Measurements from ENCODE around the gene DEDD. TPM values are rescaled to one million over a fixed set of nuclear protein-coding genes. Genes with fewer than 3 reads are reported as not detected.

Gene DEDD
- total RNA-seq, 1 experiment from 2014 or later, result 48.1 TPM

DNA sequence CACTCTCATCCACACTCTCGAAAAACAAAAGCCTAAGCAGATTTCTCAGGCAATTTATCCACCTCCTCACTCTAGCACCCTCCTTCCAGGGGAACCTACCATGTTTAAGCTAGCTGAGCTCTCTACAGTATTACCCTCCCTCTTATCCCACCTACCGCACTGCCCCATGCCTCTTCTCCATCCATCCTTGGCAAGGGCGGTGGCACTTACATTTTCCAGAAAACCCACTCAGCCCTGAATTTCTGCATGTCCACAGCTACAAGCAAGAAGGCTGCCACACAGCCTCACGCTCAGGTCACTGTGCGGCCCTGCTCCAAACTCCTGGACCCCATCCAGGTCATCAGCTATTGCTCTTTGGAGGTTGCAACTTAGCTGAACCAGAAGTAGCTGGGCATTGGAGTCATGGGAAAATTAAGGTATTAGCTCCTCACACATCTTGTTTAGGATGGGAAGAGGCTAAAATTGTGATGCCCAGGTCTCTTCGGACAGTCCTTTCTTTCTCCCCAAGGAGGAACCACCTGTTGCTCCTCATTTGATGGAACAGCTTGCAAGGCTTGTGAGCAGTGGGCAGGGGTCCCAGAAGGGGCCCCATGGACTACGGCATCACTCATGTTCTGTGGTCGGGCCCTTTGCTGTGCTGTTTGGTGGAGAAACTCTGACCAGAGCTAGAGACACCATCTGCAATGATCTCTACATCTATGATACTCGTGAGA, 33.2 kb downstream of the DEDD start:
- in situ Hi-C loops (cut with HindIII; ENCODE audit: low sequenced_read_pairs), result no loop called here
- DNase-seq (ENCODE audit: low spot score), result peak; percentile 33

- in situ Hi-C loops (cut with HindIII; ENCODE audit: low sequenced_read_pairs), result no loop called here
Observed at GRCh38 chr1:161098210-161099068, 34.0 kb downstream of the DEDD start, which contains the start of gene KLHDC9. Gene KLHDC9 (plus strand): TSS chr1:161098361. CDS start chr1:161098536, 175 bp downstream.

DNA sequence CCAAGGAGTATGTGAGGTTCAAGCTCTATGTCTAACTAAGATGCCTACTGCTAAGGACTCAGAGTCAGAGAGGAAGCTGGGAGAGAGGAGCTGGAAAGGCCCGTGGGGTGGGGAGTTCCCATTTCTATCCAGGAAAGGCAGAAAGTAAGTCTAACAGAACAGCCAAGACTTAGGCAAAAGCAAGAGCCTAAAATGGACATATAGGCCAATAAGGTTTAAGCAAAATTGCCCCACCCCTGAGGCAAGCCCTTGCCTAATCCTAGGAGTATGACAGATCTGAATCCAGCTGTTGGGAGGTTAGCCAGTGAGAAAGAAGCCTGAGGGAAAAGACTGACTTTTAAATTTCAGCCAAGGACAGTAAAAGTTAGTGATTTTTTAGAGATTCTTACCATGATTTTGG, 35.9 kb downstream of the DEDD start:
- in situ Hi-C loops (cut with HindIII; ENCODE audit: low sequenced_read_pairs), result no loop called here

More at GRCh38 chr1:161098210-161099068, 34.0 kb downstream of the DEDD start, which contains the start of gene KLHDC9:
- peak; percentile 88 for DNase-seq (ENCODE audit: low spot score)

GRCh38 chr1:161096015-161096414, 36.5 kb downstream of the DEDD start:
- in situ Hi-C loops (cut with HindIII; ENCODE audit: low sequenced_read_pairs), result no loop called here

More for the DNA sequence above, 35.9 kb downstream of the DEDD start:
- DNase-seq (ENCODE audit: low spot score), result no peak

GRCh38 chr1:161095230-161095629, 37.2 kb downstream of the DEDD start:
- in situ Hi-C loops (cut with HindIII; ENCODE audit: low sequenced_read_pairs), result no loop called here
- DNase-seq (ENCODE audit: low spot score), result no peak

More at GRCh38 chr1:161096015-161096414, 36.5 kb downstream of the DEDD start:
- no peak for DNase-seq (ENCODE audit: low spot score)

DNA sequence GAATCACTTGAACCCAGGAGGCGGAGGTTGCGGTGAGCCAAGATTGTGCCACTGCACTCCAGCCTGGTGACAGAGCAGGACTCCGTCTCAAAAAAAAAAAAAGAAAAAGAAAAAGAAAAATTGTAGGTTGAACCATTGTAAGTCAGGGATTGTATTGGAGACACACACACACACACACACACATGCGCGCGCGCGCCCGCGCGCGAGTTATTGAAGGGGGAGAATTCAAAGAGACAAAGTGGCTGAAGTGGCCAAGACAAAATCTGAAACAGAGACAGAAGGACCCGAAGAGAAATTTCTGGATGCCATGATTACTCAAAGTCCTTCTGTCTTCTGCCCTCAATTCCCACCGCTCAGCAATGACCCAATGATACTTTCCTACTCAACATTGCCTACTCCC, 38.0 kb downstream of the DEDD start:
- in situ Hi-C loops (cut with HindIII; ENCODE audit: low sequenced_read_pairs), result no loop called here

DNA sequence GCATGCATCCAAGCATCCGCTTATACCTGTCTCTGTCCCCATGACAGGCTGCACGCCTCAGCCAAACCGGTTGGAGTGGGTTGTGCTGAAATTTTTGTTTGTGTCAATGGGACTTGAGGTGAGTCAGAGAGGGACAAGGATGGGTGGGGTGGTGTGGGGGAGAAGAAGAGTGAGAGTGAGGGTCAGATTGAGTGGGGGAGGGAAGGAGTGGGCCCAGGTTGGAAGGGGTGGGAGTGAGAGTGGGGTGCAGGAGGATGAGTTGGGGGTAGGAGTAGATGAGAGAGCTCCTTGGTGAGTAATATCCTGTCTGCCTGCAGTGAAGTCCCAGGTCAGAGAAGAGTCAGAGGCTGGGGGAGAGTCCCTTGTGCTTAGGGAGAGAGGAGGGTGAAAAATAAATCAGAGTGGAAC, 39.8 kb downstream of the DEDD start:
- in situ Hi-C loops (cut with HindIII; ENCODE audit: low sequenced_read_pairs), result no loop called here

More for the DNA sequence above, 38.0 kb downstream of the DEDD start:
- no peak for DNase-seq (ENCODE audit: low spot score)

GRCh38 chr1:161091796-161092507, 40.5 kb downstream of the DEDD start:
- DNase-seq (ENCODE audit: low spot score), result no peak
- in situ Hi-C loops (cut with HindIII; ENCODE audit: low sequenced_read_pairs), result no loop called here

More for the DNA sequence above, 39.8 kb downstream of the DEDD start:
- DNase-seq (ENCODE audit: low spot score), result no peak

DNA sequence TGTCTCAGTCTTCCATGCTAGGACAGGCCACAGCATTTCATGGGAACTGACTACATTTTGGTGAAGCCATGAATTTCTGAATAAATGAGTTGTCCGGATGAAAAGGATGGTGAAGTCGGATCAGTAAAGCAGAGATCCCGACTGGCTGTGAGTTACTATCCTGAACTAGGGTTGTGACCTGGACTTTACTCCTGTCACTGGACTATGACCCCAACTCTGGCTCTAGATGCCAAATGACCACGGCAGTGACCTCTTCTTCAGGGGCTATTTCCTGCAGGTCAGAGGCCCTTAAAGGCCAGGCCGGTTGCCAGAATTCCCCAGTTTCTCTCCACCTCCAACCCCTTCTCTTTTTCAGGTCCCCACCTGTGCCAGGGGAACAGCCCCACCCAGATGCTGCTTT, 41.4 kb downstream of the DEDD start:
- in situ Hi-C loops (cut with HindIII; ENCODE audit: low sequenced_read_pairs), result no loop called here
- no peak for DNase-seq (ENCODE audit: low spot score)

DNA sequence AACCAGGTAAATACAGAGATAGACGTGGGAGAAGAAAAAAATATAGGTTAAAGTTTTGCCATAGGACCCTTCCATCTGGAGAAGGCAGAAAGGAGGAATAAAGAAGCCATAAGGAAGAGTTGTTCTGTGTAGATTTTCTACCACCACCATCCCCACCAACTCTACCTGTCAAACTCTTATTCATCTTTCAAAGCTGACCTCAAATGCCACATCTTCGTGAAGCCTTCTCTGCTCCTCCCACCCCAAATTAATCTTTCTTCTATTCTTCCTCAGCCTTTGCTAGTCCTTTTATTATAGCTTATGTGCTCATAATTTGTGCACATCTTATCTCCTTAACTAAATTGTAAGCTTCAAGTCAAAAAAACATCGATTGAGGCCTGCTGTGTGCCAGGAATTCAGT, 41.9 kb downstream of the DEDD start:
- in situ Hi-C loops (cut with HindIII; ENCODE audit: low sequenced_read_pairs), result no loop called here
- no peak for DNase-seq (ENCODE audit: low spot score)

DNA sequence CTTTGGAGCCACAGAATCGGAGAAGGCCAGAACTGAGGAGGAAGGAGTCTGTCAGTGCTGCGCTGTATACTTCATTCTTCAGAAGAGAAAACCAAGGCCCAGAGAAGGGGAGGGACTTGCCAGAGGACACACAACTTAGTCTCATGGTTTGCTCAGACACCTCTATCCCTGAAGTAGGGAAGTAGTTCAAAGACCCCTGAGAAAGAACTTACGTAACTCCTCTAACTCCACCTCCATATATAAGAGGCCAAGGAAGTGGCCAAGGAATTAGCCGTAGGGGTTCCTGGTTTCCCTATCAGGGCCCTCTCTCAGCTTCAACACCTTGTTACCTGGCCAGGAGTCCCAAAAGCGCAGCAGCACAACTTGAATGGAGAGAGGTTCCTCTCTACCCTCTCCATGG, 42.5 kb downstream of the DEDD start:
- in situ Hi-C loops (cut with HindIII; ENCODE audit: low sequenced_read_pairs), result no loop called here

GRCh38 chr1:161089251-161089924, 43.1 kb downstream of the DEDD start, which contains the start of gene NECTIN4:
Gene NECTIN4 (minus strand): TSS chr1:161089558. CDS start chr1:161089296, 262 bp downstream.
- DNase-seq (ENCODE audit: low spot score), result no peak
- in situ Hi-C loops (cut with HindIII; ENCODE audit: low sequenced_read_pairs), result no loop called here

More for the DNA sequence above, 42.5 kb downstream of the DEDD start:
- DNase-seq (ENCODE audit: low spot score), result no peak

GRCh38 chr1:161088587-161089110, 43.8 kb downstream of the DEDD start:
- DNase-seq (ENCODE audit: low spot score), result no peak
- in situ Hi-C loops (cut with HindIII; ENCODE audit: low sequenced_read_pairs), result no loop called here

DNA sequence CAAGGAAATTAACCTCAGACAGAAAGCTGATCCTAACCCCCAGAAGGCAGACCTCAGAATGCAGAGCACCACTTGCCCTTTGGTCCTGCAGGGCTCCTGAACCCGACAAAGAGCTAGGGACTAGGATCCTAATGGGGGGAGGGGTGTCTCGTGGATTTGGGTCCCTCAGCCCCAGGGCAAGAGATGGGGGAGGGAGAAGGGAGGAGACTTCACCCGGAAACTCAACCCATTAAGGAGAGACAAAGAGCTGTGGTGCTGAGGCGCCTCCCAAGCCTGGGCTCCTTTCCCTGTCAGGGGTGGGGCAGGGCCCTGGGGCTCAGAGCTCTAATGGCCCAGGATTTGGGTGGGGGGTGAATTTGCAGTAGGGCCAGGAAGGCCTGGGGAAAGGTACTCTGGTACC, 46.0 kb downstream of the DEDD start:
- DNase-seq (ENCODE audit: low spot score), result no peak
- in situ Hi-C loops (cut with HindIII; ENCODE audit: low sequenced_read_pairs), result no loop called here

DNA sequence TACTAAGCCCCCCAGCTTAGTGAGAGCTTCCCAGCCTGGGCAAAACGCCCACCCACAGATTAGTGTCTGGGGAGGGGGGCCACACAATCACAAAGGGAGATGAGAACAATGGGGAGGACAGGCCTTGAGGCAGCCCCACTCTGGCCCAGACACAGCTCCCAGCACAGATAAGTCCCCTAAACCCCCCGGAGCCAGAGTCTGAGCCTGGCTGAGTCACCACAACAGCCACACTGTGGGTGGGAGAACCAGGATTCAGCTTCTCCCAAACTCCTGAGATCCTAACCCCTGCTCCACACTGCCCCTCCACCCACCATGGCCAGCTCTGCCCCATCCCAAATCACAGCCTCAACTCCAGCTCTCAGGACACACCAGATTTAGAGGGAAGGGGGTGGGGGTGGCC, 47.3 kb downstream of the DEDD start:
- in situ Hi-C loops (cut with HindIII; ENCODE audit: low sequenced_read_pairs), result no loop called here
- DNase-seq (ENCODE audit: low spot score), result no peak

DNA sequence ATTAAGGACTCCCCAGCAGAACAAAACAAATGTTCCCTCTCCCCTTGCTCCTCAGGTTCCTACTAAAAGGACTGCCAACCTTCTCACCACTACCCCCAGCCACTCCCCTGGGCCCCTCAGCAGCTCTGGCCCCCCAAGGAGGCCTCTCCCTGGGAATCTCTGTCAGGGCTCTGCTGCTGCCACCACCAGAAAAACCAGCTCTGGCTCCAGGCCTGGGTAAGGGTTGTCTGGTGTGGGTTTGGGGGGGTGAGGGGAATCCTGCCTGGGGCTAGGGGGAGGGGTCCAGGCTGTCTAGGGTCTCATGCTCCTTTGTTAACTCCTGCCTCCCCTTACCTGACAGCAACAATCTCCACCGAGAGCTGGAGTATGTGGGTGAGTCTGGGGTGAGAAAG, 47.9 kb downstream of the DEDD start:
- in situ Hi-C loops (cut with HindIII; ENCODE audit: low sequenced_read_pairs), result no loop called here
- DNase-seq (ENCODE audit: low spot score), result no peak

GRCh38 chr1:161083748-161084596, 48.5 kb downstream of the DEDD start:
- no peak for DNase-seq (ENCODE audit: low spot score)
- in situ Hi-C loops (cut with HindIII; ENCODE audit: low sequenced_read_pairs), result no loop called here

All from G401 (cell line).